Erythroblast (primary cell): ENCODE results near the gene CD44.

Experiments
- DNase-seq, 2 experiments: peaks; one replicate each; lab custom pipeline; 2025; lab: John Stamatoyannopoulos, UW
- GATA1 ChIP-seq: IDR thresholded peaks from 2 replicates; pipeline ENCODE4 v1.6.1; 2011; ENCODE audit warnings: low read depth, mild to moderate bottlenecking, control low read depth, low read length, moderate library complexity
- POLR2A ChIP-seq: IDR thresholded peaks from 2 replicates; pipeline ENCODE4 v1.6.1; 2011; ENCODE audit warnings: mild to moderate bottlenecking, low read length

CD44 gene

DNA sequence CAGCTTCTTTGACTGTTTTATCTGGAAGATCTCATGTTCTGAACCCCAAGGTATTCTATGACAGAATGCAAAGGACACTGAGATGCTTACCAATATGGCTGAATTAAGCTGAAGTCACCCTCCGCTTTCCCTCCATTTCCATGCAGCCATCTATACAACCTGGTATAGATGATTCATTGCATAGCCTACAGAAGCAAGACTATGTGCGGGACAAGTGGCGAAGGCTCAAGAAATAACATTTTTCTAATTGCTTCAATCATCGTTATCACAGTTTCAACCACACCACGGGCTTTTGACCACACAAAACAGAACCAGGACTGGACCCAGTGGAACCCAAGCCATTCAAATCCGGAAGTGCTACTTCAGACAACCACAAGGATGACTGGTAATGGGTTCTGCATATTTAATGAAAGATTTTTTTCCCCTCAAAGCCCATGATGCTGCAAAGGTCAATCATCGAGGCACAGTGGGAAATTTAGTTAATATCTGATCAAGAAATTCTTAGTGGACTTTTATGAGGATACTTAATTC lies 61.9 kb downstream of the CD44 start:
- TF ChIP-seq GATA1 (no peak), POLR2A (no peak)
- no peak for DNase-seq

DNA sequence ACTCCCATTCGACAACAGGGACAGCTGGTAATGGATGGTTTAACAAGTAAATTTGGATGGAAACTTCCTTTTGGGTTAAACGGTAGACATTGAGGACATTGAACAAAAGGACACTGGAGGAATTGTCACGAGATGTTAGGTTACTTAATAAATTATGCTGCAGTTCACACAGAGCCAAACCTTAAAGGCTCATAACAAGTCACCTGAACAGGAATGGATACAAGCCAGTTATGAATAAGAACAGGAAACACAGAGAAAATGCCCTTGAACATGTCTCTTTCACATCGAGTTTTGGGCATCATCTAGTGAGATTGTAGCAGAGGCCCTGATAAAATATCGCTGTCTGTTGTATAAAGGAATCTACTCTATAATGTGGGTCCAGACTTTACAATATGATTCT lies 65.6 kb downstream of the CD44 start:
- TF ChIP-seq GATA1 (no peak), POLR2A (no peak)
- DNase-seq, result no peak

DNA sequence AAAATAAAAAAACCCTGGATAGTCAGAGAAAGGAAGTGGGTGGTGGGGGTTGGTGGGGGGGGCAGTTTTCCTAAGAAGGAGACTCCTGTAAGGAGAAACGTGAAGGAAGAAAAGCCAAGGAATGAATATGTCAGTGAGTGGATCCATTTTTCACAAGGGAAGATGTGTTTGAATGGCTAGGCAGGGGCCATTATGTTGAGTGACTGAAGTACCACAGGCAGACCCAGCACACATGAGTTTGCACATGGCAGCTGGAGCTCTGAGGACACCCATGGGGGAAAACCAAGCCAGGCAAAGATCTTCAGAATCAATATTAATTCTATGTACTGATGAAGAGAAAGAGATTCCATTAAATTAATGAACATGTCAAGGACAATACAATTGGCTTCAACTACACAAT lies 67.6 kb downstream of the CD44 start:
- no peak for TF ChIP-seq POLR2A
- TF ChIP-seq GATA1, result no peak

DNA sequence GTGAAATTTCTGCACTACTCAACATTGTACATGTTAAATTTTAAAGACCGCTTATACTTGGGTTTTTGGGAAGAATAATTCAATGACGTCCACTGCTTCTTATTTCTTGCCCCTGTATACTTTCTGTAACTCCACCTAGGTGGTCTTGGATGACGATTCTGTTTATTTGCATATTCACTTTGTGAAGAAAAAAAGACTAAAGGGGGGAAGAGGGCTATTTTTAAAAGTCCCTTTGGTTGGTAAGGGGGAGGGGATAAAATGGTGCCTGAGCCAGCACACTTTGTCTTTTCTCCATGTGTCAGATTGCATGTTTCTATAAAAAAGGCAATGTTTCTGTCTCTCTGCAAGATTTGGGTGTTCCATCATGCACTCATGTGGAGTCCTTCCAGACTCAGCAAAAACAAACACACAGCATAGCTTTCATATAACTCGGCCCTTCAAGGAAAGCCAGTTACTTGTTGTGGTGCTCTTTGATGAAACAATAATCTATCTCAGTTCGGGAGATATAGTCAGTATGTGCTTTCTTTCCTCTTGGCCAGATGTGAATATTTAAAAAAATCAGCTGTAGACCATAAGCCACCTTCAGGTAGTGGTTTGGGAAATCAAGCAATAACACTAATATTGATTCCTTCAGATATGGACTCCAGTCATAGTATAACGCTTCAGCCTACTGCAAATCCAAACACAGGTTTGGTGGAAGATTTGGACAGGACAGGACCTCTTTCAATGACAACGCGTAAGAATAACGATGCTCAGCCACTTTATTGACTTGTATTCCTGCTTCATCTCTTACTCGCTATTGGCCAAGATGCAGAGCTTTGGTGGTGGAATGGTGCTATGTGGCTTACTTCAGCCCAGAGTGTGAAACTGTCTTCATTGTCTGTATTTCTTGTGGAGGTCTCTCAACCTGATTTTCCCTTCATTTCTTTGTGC lies 68.8 kb downstream of the CD44 start:
- TF ChIP-seq GATA1 (no peak), POLR2A (no peak)
- DNase-seq, result no peak

More for the DNA sequence above, 67.6 kb downstream of the CD44 start:
- no peak for DNase-seq

DNA sequence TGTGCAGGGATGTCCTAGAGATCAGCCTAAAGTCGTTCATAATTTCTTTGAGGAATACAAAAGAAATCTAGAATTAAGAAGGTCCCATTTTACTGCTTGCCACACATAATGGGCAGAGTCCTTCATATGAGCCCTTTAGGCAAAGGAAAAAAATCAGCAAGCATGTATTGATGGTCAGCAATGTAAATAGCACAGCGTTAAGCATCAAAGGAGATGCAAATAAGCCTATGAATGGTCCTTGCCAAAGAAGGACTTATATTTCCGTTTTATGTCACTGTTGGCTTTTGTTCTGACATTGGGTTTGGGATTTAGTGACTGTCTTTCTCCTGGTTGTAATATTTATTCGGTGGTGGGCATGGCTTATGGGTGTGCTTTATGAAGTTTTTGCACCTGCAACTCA lies 69.8 kb downstream of the CD44 start:
- TF ChIP-seq POLR2A (no peak), GATA1 (no peak)
- no peak for DNase-seq

DNA sequence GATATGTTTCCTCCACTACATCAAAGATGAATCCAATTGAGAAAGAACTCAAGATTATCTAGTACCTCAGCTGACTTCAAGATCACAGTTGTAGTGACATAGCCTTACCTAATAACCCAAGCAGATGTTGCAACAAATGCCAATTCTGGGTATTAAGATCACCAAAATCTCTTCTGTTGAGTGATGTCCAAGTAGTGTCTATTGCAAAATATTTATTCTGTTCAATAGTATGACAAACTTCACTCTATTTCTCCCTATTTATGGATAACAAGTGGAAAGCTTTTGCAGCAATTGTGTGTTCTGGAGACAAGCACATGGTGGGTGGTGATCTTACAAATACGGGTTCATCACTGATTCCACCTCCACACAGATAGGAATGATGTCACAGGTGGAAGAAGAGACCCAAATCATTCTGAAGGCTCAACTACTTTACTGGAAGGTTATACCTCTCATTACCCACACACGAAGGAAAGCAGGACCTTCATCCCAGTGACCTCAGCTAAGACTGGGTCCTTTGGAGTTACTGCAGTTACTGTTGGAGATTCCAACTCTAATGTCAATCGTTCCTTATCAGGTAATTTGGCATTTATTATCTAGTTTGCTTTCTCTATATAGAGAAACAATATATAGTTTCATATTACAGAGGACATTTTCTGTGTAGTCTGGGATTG lies 72.0 kb downstream of the CD44 start:
- DNase-seq, result no peak
- TF ChIP-seq POLR2A, result no peak
- no peak for TF ChIP-seq GATA1

DNA sequence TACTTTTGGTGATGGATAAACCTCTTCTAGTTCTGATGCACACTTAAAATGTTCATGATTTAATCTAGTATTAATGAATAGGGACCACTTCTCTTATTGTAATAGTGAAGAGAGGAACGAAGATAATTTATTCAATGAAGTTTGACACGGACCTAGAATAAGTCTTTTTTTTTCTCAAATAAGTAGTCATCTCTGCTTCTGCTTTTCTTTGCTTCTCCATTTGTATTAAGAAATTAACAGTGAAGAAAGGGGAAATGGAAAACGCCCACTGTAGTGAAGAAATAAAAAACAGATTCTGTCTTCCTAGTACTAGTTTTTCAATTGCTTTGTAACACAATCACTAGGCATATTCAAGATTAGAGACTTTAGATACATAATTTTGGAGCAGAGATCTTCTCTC lies 73.0 kb downstream of the CD44 start:
- DNase-seq, result no peak
- TF ChIP-seq POLR2A (no peak), GATA1 (no peak)

DNA sequence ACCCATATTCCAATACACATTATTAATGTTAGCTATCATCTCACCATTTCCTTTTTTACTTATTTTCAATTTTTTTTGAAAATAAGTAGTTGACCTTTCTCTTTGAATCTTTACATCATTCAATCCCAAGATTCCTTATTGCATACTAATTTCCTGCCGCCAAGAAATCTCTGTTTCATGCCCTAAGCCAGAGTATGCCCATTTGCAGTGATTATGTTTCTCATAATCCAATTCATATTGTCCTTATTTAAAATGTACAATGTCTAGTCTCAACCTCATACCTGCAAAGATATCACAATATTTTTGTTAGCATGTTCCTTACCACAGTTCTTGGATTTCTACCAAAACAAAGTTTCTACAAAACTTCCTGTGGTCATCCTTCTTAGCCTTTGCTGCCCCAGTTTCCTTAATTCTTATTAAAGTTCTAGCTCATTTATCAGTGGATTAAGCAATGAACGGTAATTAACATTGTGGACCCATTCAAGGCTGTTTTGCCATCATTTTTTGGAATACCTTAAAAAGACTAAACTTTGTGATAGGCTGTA lies 75.3 kb downstream of the CD44 start:
- no peak for DNase-seq
- TF ChIP-seq GATA1 (no peak), POLR2A (no peak)

DNA sequence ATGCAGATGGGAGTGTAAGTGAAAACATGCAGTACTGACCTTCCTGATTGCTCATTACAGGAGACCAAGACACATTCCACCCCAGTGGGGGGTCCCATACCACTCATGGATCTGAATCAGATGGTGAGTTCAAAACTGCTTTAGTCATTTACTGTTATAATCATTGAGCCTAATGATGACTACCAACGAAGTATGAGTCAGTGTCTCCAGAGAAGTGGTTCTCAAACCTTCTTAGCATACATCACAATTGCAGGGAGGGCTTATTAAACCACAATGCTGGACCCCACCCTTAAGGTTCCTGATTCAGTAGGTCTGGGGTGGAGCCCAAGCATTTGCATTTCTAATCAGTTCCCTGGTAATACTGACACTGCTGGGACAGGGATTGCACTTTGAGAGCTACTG lies 75.8 kb downstream of the CD44 start:
- TF ChIP-seq POLR2A, result no peak
- no peak for TF ChIP-seq GATA1
- peak in 1 of 2 experiments; percentile 15 for DNase-seq

DNA sequence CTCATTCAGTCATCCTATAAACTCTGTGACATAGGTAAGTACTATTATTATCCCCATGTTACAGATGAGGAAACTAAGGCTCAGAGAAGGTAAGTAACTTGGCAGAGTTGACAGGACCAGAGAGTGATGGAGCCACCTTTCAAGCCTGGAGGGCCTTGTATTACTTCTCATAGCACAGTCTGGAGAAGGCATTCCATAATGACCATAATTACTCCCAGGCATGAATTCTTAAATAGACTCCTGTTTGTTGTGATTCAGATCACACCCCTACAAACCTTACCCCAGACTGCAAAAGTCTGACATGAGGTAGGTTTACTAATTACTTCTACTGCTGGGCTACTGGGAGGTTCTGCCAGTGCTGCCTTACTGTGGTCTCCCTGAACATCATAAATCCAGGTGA lies 77.0 kb downstream of the CD44 start:
- no peak for DNase-seq
- no peak for TF ChIP-seq GATA1
- no peak for TF ChIP-seq POLR2A

DNA sequence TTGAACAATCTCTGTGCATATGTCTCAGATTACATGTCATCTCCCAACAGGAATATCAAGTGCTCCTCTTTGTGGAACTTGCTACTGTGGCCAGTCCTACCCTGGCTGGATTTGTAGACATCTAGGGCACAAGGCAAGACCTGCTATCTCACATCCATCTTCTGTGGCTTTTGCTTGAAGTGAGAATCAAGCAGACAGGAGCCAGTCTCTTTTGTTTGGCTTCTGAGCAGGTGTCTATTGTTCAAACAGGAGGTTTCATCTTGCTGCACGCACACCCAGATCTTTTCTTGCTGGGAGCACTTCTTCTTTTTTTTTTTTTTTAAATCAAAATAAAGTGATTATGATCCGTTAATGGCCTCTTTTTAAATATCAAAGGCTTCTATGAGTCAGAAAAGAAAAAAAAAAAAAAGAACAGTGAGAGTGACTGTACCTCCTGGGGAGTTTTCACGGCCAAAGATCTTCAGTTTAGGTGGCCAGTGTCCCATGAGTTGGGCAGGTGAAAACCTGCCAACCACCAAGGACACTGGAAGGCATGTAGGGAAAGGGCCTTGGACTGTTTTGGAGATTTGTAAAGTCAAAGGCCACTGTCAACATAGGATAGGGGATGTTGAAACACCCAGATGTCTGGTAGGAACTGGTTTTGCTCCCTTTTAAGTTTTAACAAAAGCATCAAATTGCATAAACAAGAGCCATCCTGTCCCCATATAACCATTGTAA lies 78.1 kb downstream of the CD44 start:
- no peak for DNase-seq
- TF ChIP-seq GATA1 (no peak), POLR2A (no peak)

DNA sequence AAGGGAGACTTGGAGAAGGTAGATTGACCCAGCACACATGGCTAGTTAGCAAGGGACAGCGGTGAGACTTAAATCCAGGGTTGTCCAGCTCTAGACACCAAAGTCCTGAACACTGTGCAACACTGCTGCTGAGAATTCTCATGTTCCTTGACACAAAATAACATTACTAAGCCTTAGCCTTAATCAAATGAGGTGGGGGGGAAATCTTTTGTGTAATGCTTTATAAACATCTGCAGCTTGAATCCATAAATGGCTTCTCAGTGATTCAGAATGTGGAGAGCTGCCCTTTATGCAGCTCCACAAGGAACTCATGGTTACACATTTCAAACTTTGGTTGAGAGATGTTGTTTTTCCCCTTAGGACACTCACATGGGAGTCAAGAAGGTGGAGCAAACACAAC lies 80.0 kb downstream of the CD44 start:
- DNase-seq, result no peak
- no peak for TF ChIP-seq POLR2A
- TF ChIP-seq GATA1, result no peak

DNA sequence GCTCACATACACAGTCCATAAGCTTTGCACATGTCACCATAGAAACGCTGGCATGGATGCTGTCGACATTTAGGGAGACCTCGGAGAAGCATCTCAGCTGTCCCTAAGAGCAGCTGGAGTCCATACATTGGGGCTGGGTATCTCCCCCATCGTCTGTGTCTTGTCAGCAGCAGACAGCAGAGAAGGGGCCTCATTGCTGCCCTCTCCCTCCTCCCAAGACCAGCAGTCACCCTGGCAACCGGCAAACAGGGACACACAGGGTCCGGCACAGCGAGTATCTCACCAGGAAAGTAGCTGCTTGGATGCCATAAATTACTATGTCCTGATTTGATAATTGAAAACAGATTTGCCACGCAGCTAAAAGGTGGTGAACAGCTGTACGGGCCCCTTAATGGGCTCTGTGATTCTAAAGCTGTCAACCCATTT lies 84.4 kb downstream of the CD44 start:
- no peak for TF ChIP-seq GATA1
- no peak for TF ChIP-seq POLR2A
- no peak for DNase-seq
